Measurements from ENCODE around the gene SELENOV. TPM values are rescaled to one million over a fixed set of nuclear protein-coding genes. Genes with fewer than 3 reads are reported as not detected.

Gene SELENOV
- polyA plus RNA-seq, 4 donors: 0.32 TPM; not detected in 3

GRCh38 chr19:39497996-39498797 is 16.7 kb upstream of the SELENOV start:
- FAIRE-seq (no peak), DNase-seq (peak; percentile 18 to 59)
- Histone ChIP-seq H3K36me3 (ENCODE audit: control insufficient read depth in 3 of 3, insufficient read depth in 2 of 3, low read depth in 1 of 3, low read length in 3 of 3) (no peaks in the 10 kb centered on the region), H3K4me3 (ENCODE audit: low read depth in 1 of 3, low read length in 3 of 3) (no peak overlapping the region), H3K4me1 (ENCODE audit: control insufficient read depth in 3 of 3, insufficient read depth in 2 of 3, low read depth in 1 of 3, low read length in 2 of 3) (peaks cover 0 to 8% (median 0%) of the 10 kb centered on the region in 3 donors), H3K27ac (ENCODE audit: low read depth in 1 of 3, low read length in 2 of 3) (no peak overlapping the region), H3K9me3 (ENCODE audit: control insufficient read depth in 2 of 2, insufficient read depth in 1 of 2, low read depth in 1 of 2, low read length in 1 of 2) (peaks cover 0 to 4% of the 10 kb centered on the region in 2 donors), H3K27me3 (ENCODE audit: control insufficient read depth in 3 of 3, insufficient read depth in 3 of 3, low read length in 3 of 3) (peaks cover 3 to 60% (median 18%) of the 10 kb centered on the region in 3 donors)
- WGBS, 3 donors: 1 to 2% (median 1%) methylated on average over 40 of the region's 40 CpGs

GRCh38 chr19:39498798-39499642 is 15.9 kb upstream of the SELENOV start, which contains the start of gene DLL3:
Gene DLL3 (plus strand): TSS chr19:39498947. CDS start chr19:39498975, 28 bp downstream.
- H3K27ac ChIP-seq (ENCODE audit: low read depth in 1 of 3, low read length in 2 of 3): no peak within 1 kb of the TSS
- DNase-seq (peak in 1 of 2 donors; percentile 46), FAIRE-seq (no peak)
- no peak within 1 kb of the TSS for H3K4me3 ChIP-seq (ENCODE audit: low read depth in 1 of 3, low read length in 3 of 3)
- 1 to 3% (median 3%) methylated on average over 36 to 60 of the region's 60 CpGs for WGBS, 3 donors
- peaks cover 3 to 68% (median 19%) of the 10 kb centered on the region in 3 donors for H3K27me3 ChIP-seq (ENCODE audit: control insufficient read depth in 3 of 3, insufficient read depth in 3 of 3, low read length in 3 of 3)
- H3K4me1 ChIP-seq (ENCODE audit: control insufficient read depth in 3 of 3, insufficient read depth in 2 of 3, low read depth in 1 of 3, low read length in 2 of 3): peaks cover 0 to 8% (median 0%) of the 10 kb centered on the region in 3 donors
- H3K36me3 ChIP-seq (ENCODE audit: control insufficient read depth in 3 of 3, insufficient read depth in 2 of 3, low read depth in 1 of 3, low read length in 3 of 3): no peaks in the 10 kb centered on the region
- H3K9me3 ChIP-seq (ENCODE audit: control insufficient read depth in 2 of 2, insufficient read depth in 1 of 2, low read depth in 1 of 2, low read length in 1 of 2): peaks cover 0 to 4% of the 10 kb centered on the region in 2 donors

- H3K4me3 ChIP-seq (ENCODE audit: low read depth in 1 of 3, low read length in 3 of 3): no peak overlapping the region
- peaks cover 0 to 4% of the 10 kb centered on the region in 2 donors for H3K9me3 ChIP-seq (ENCODE audit: control insufficient read depth in 2 of 2, insufficient read depth in 1 of 2, low read depth in 1 of 2, low read length in 1 of 2)
- no peak for DNase-seq
- H3K36me3 ChIP-seq (ENCODE audit: control insufficient read depth in 3 of 3, insufficient read depth in 2 of 3, low read depth in 1 of 3, low read length in 3 of 3): no peaks in the 10 kb centered on the region
- 80 to 83% (median 81%) methylated on average over 8 of the region's 8 CpGs for WGBS, 3 donors
- H3K27ac ChIP-seq (ENCODE audit: low read depth in 1 of 3, low read length in 2 of 3): no peak overlapping the region
- no peak for FAIRE-seq
- H3K27me3 ChIP-seq (ENCODE audit: control insufficient read depth in 3 of 3, insufficient read depth in 3 of 3, low read length in 3 of 3): peaks cover 3 to 76% (median 19%) of the 10 kb centered on the region in 3 donors
- peaks cover 0 to 8% (median 0%) of the 10 kb centered on the region in 3 donors for H3K4me1 ChIP-seq (ENCODE audit: control insufficient read depth in 3 of 3, insufficient read depth in 2 of 3, low read depth in 1 of 3, low read length in 2 of 3)
These were observed 15.0 kb upstream of the SELENOV start for GRCh38 chr19:39499932-39500331.

- peaks cover 0 to 4% of the 10 kb centered on the region in 2 donors for H3K9me3 ChIP-seq (ENCODE audit: control insufficient read depth in 2 of 2, insufficient read depth in 1 of 2, low read depth in 1 of 2, low read length in 1 of 2)
- no peak for FAIRE-seq
- H3K27me3 ChIP-seq (ENCODE audit: control insufficient read depth in 3 of 3, insufficient read depth in 3 of 3, low read length in 3 of 3): peaks cover 3 to 80% (median 21%) of the 10 kb centered on the region in 3 donors
- DNase-seq: no peak
- no peak overlapping the region for H3K27ac ChIP-seq (ENCODE audit: low read depth in 1 of 3, low read length in 2 of 3)
- WGBS, 3 donors: 34 to 49% (median 35%) methylated on average over 4 of the region's 4 CpGs
- no peak overlapping the region for H3K4me3 ChIP-seq (ENCODE audit: low read depth in 1 of 3, low read length in 3 of 3)
- H3K4me1 ChIP-seq (ENCODE audit: control insufficient read depth in 3 of 3, insufficient read depth in 2 of 3, low read depth in 1 of 3, low read length in 2 of 3): peaks cover 0 to 8% (median 0%) of the 10 kb centered on the region in 3 donors
- H3K36me3 ChIP-seq (ENCODE audit: control insufficient read depth in 3 of 3, insufficient read depth in 2 of 3, low read depth in 1 of 3, low read length in 3 of 3): no peaks in the 10 kb centered on the region
These were observed 14.4 kb upstream of the SELENOV start for GRCh38 chr19:39500543-39500942.

- Histone ChIP-seq H3K27ac (ENCODE audit: low read depth in 1 of 3, low read length in 2 of 3) (no peak overlapping the region), H3K4me1 (ENCODE audit: control insufficient read depth in 3 of 3, insufficient read depth in 2 of 3, low read depth in 1 of 3, low read length in 2 of 3) (peaks cover 0 to 8% (median 0%) of the 10 kb centered on the region in 3 donors), H3K36me3 (ENCODE audit: control insufficient read depth in 3 of 3, insufficient read depth in 2 of 3, low read depth in 1 of 3, low read length in 3 of 3) (no peaks in the 10 kb centered on the region), H3K27me3 (ENCODE audit: control insufficient read depth in 3 of 3, insufficient read depth in 3 of 3, low read length in 3 of 3) (peaks cover 3 to 82% (median 24%) of the 10 kb centered on the region in 3 donors), H3K9me3 (ENCODE audit: control insufficient read depth in 2 of 2, insufficient read depth in 1 of 2, low read depth in 1 of 2, low read length in 1 of 2) (peaks cover 0 to 4% of the 10 kb centered on the region in 2 donors), H3K4me3 (ENCODE audit: low read depth in 1 of 3, low read length in 3 of 3) (no peak overlapping the region)
- FAIRE-seq (no peak), DNase-seq (no peak)
- 73 to 74% (median 73%) methylated on average over 5 of the region's 5 CpGs for WGBS, 3 donors
These were observed 13.6 kb upstream of the SELENOV start for GRCh38 chr19:39501340-39501739.

GRCh38 chr19:39502640-39503417 is 12.1 kb upstream of the SELENOV start:
- 12 to 29% (median 18%) methylated on average over 29 to 69 of the region's 69 CpGs for WGBS, 3 donors
- peaks cover 0 to 4% of the 10 kb centered on the region in 2 donors for H3K9me3 ChIP-seq (ENCODE audit: control insufficient read depth in 2 of 2, insufficient read depth in 1 of 2, low read depth in 1 of 2, low read length in 1 of 2)
- H3K36me3 ChIP-seq (ENCODE audit: control insufficient read depth in 3 of 3, insufficient read depth in 2 of 3, low read depth in 1 of 3, low read length in 3 of 3): no peaks in the 10 kb centered on the region
- H3K27ac ChIP-seq (ENCODE audit: low read depth in 1 of 3, low read length in 2 of 3): no peak overlapping the region
- peaks cover 14 to 83% (median 33%) of the 10 kb centered on the region in 3 donors for H3K27me3 ChIP-seq (ENCODE audit: control insufficient read depth in 3 of 3, insufficient read depth in 3 of 3, low read length in 3 of 3)
- H3K4me1 ChIP-seq (ENCODE audit: control insufficient read depth in 3 of 3, insufficient read depth in 2 of 3, low read depth in 1 of 3, low read length in 2 of 3): peaks cover 0 to 10% (median 0%) of the 10 kb centered on the region in 3 donors
- DNase-seq (peak; percentile 55 to 74), FAIRE-seq (no peak)
- H3K4me3 ChIP-seq (ENCODE audit: low read depth in 1 of 3, low read length in 3 of 3): no peak overlapping the region

- H3K4me1 ChIP-seq (ENCODE audit: control insufficient read depth in 3 of 3, insufficient read depth in 2 of 3, low read depth in 1 of 3, low read length in 2 of 3): peaks cover 0 to 5% (median 0%) of the 10 kb centered on the region in 3 donors
- peaks cover 0 to 4% of the 10 kb centered on the region in 2 donors for H3K9me3 ChIP-seq (ENCODE audit: control insufficient read depth in 2 of 2, insufficient read depth in 1 of 2, low read depth in 1 of 2, low read length in 1 of 2)
- H3K36me3 ChIP-seq (ENCODE audit: control insufficient read depth in 3 of 3, insufficient read depth in 2 of 3, low read depth in 1 of 3, low read length in 3 of 3): no peaks in the 10 kb centered on the region
- no peak overlapping the region for H3K27ac ChIP-seq (ENCODE audit: low read depth in 1 of 3, low read length in 2 of 3)
- peaks cover 14 to 63% (median 26%) of the 10 kb centered on the region in 3 donors for H3K27me3 ChIP-seq (ENCODE audit: control insufficient read depth in 3 of 3, insufficient read depth in 3 of 3, low read length in 3 of 3)
- DNase-seq: no peak
- 58 to 64% (median 64%) methylated on average over 7 of the region's 7 CpGs for WGBS, 3 donors
- H3K4me3 ChIP-seq (ENCODE audit: low read depth in 1 of 3, low read length in 3 of 3): no peak overlapping the region
- no peak for FAIRE-seq
These were observed 8.4 kb upstream of the SELENOV start for GRCh38 chr19:39506598-39506943.

All from small intestine (tissue), 7 donors.